ENCODE measurements around the gene ENPEP. TPM values are rescaled to one million over a fixed set of nuclear protein-coding genes. Genes with fewer than 3 reads are reported as not detected.

Gene ENPEP
- total RNA-seq, 1 donor from 2014 or later: 1.7 TPM

GRCh38 chr4:110597582-110597981 is 121.6 kb downstream of the ENPEP start:
- DNase-seq (ENCODE audit: low spot score in 2 of 2): no peak
- Histone ChIP-seq H3K4me3 (no peak overlapping the region), H3K4me1 (no peaks in the 10 kb centered on the region), H3K9me3 (peaks cover 0 to 17% of the 10 kb centered on the region in 2 donors), H3K27ac (no peak overlapping the region), H3K27me3 (no peaks in the 10 kb centered on the region), H3K36me3 (no peaks in the 10 kb centered on the region)
- intact Hi-C loops (cut with DNase I): no loop called here
- TF ChIP-seq CTCF (IDR thresholded peaks at IDR 0.05): no peak

GRCh38 chr4:110602061-110602460 is 126.1 kb downstream of the ENPEP start:
- no peaks in the 10 kb centered on the region for H3K27me3 ChIP-seq
- intact Hi-C loops (cut with DNase I): no loop called here

GRCh38 chr4:110605077-110605476 is 129.1 kb downstream of the ENPEP start:
- no peaks in the 10 kb centered on the region for H3K27me3 ChIP-seq
- no peaks in the 10 kb centered on the region for H3K36me3 ChIP-seq
- H3K9me3 ChIP-seq: no peaks in the 10 kb centered on the region
- H3K4me3 ChIP-seq: no peak overlapping the region
- no peaks in the 10 kb centered on the region for H3K4me1 ChIP-seq
- no peak for TF ChIP-seq CTCF (IDR thresholded peaks at IDR 0.05)
- intact Hi-C loops (cut with DNase I): no loop called here
- no peak for DNase-seq (ENCODE audit: low spot score in 2 of 2)
- H3K27ac ChIP-seq: no peak overlapping the region

More at GRCh38 chr4:110602061-110602460, 126.1 kb downstream of the ENPEP start:
- DNase-seq (ENCODE audit: low spot score in 2 of 2): no peak
- no peak overlapping the region for H3K27ac ChIP-seq
- no peak overlapping the region for H3K4me3 ChIP-seq
- no peaks in the 10 kb centered on the region for H3K36me3 ChIP-seq
- H3K4me1 ChIP-seq: no peaks in the 10 kb centered on the region
- TF ChIP-seq CTCF (IDR thresholded peaks at IDR 0.05): no peak
- peaks cover 0 to 2% of the 10 kb centered on the region in 2 donors for H3K9me3 ChIP-seq

- H3K36me3 ChIP-seq: no peaks in the 10 kb centered on the region
- H3K27me3 ChIP-seq: peaks cover 23% of the 10 kb centered on the region
- H3K4me3 ChIP-seq: no peak overlapping the region
- TF ChIP-seq CTCF (IDR thresholded peaks at IDR 0.05): no peak
- intact Hi-C loops (cut with DNase I): no loop called here
- H3K27ac ChIP-seq: no peak overlapping the region
- H3K4me1 ChIP-seq: peaks cover 3% of the 10 kb centered on the region in 2 donors
- no peaks in the 10 kb centered on the region for H3K9me3 ChIP-seq
- DNase-seq (ENCODE audit: low spot score in 2 of 2): no peak
These were observed 133.2 kb downstream of the ENPEP start for GRCh38 chr4:110609044-110609750.

GRCh38 chr4:110610620-110610939 is 134.6 kb downstream of the ENPEP start:
- TF ChIP-seq CTCF (IDR thresholded peaks at IDR 0.05): no peak
- no peak overlapping the region for H3K27ac ChIP-seq
- no peaks in the 10 kb centered on the region for H3K9me3 ChIP-seq
- intact Hi-C loops (cut with DNase I): no loop called here
- peaks cover 3% of the 10 kb centered on the region in 2 donors for H3K4me1 ChIP-seq
- no peak for DNase-seq (ENCODE audit: low spot score in 2 of 2)
- H3K36me3 ChIP-seq: no peaks in the 10 kb centered on the region
- H3K27me3 ChIP-seq: peaks cover 31% of the 10 kb centered on the region
- H3K4me3 ChIP-seq: no peak overlapping the region

Data from ascending aorta (tissue), 2 donors.